T-helper 2 cell treated with Interferon-gamma antibody and Interleukin-4, amounts not matched to agents 5 μg/mL and 100 μg/mL, for 36 hours (primary cell): ENCODE data around the gene PEX14.
A peak's percentile ranks its signal among the peaks of the same experiment; 100 is the strongest.
"Not testable (repeated sequence)": the region's sequence is repeated elsewhere in the genome, so short reads cannot be mapped to it uniquely, and the experiment has no call there.

ENCODE experiments used
- DNase-seq: peaks from one replicate; pipeline ENCODE4 v3.0.0; 2021; ENCODE audit warnings: low spot score
- H3K27ac Mint-ChIP-seq: one replicate; pipeline ENCODE4 v1.8.0; 2021; ENCODE audit warnings: mild to moderate bottlenecking, mixed read lengths
- H3K27me3 Mint-ChIP-seq: one replicate; pipeline ENCODE4 v1.8.0; 2021; ENCODE audit warnings: low read depth, mixed read lengths
- H3K36me3 Mint-ChIP-seq: one replicate; pipeline ENCODE4 v1.8.0; 2021; ENCODE audit warnings: low read depth, mixed read lengths
- H3K4me1 Mint-ChIP-seq: one replicate; pipeline ENCODE4 v1.8.0; 2021; ENCODE audit warnings: low read depth, mixed read lengths
- H3K4me3 Mint-ChIP-seq: one replicate; pipeline ENCODE4 v1.8.0; 2022; ENCODE audit warnings: mild to moderate bottlenecking, moderate library complexity, mixed read lengths
- H3K9me3 Mint-ChIP-seq: one replicate; pipeline ENCODE4 v1.8.0; 2021; ENCODE audit warnings: mixed read lengths

Gene PEX14, protein sequence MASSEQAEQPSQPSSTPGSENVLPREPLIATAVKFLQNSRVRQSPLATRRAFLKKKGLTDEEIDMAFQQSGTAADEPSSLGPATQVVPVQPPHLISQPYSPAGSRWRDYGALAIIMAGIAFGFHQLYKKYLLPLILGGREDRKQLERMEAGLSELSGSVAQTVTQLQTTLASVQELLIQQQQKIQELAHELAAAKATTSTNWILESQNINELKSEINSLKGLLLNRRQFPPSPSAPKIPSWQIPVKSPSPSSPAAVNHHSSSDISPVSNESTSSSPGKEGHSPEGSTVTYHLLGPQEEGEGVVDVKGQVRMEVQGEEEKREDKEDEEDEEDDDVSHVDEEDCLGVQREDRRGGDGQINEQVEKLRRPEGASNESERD

GRCh38 chr1:10474613-10475507 lies at the start of gene PEX14:
PEX14 (plus strand) TSS chr1:10474950; CDS start chr1:10474967, 17 bp downstream.
- H3K27me3 Mint-ChIP-seq: no peaks in the 10 kb centered on the region
- peak within 1 kb of the TSS; percentile 89 for H3K27ac Mint-ChIP-seq
- peaks cover 2% of the 10 kb centered on the region for H3K36me3 Mint-ChIP-seq
- no peaks in the 10 kb centered on the region for H3K9me3 Mint-ChIP-seq
- DNase-seq: peak; percentile 88
- peaks cover 31% of the 10 kb centered on the region for H3K4me1 Mint-ChIP-seq
- peak within 1 kb of the TSS; percentile 93 for H3K4me3 Mint-ChIP-seq

- H3K27me3 Mint-ChIP-seq, H3K9me3 Mint-ChIP-seq, H3K27ac Mint-ChIP-seq, DNase-seq, H3K36me3 Mint-ChIP-seq, H3K4me3 Mint-ChIP-seq: not testable (repeated sequence)
- H3K4me1 Mint-ChIP-seq: peaks cover 12% of the 10 kb centered on the region
Measured at GRCh38 chr1:10425826-10426534, 48.8 kb upstream of the PEX14 start.

DNA sequence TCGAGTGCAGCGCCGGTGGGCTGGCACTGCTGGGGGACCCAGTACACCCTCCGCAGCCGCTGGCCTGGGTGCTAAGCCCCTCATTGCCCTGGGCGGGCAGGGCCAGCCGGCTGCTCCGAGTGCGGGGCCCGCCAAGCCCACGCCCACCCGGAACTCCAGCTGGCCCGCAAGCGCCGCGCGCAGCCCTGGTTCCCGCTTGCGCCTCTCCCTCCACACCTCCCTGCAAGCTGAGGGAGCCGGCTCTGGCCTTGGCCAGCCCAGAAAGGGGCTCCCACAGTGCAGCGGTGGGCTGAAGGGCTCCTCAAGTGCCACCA lies 48.3 kb upstream of the PEX14 start:
- H3K36me3 Mint-ChIP-seq, H3K27me3 Mint-ChIP-seq, H3K27ac Mint-ChIP-seq, DNase-seq, H3K4me3 Mint-ChIP-seq, H3K9me3 Mint-ChIP-seq: not testable (repeated sequence)
- peaks cover 17% of the 10 kb centered on the region for H3K4me1 Mint-ChIP-seq

- no peak overlapping the region for H3K27ac Mint-ChIP-seq
- H3K4me3 Mint-ChIP-seq: peak overlapping the region; percentile 94
- no peak for DNase-seq
- H3K27me3 Mint-ChIP-seq: no peaks in the 10 kb centered on the region
- H3K4me1 Mint-ChIP-seq: peaks cover 21% of the 10 kb centered on the region
- no peaks in the 10 kb centered on the region for H3K36me3 Mint-ChIP-seq
- H3K9me3 Mint-ChIP-seq: no peaks in the 10 kb centered on the region
Measured at GRCh38 chr1:10428984-10429383, 45.8 kb upstream of the PEX14 start.

DNA sequence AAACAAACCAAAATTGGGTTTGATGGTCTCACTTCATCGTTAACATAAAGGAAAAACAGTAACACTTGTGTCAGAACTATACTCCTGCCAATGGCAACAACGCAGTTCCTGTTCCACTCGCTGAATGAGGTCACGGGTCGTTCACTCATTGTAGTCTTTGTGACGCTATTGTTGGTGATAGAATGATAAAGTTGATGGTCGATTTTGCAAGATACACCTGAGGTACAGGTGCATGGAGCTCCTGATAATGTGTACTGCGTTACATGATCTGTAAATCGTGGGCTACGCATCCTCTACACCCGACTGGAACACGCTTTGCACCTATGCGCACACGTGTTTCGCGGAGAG lies 44.9 kb upstream of the PEX14 start:
- no peaks in the 10 kb centered on the region for H3K9me3 Mint-ChIP-seq
- peak; percentile 23 for DNase-seq
- H3K36me3 Mint-ChIP-seq: no peaks in the 10 kb centered on the region
- peak overlapping the region; percentile 93 for H3K27ac Mint-ChIP-seq
- peak overlapping the region; percentile 94 for H3K4me3 Mint-ChIP-seq
- peaks cover 21% of the 10 kb centered on the region for H3K4me1 Mint-ChIP-seq
- H3K27me3 Mint-ChIP-seq: no peaks in the 10 kb centered on the region

DNA sequence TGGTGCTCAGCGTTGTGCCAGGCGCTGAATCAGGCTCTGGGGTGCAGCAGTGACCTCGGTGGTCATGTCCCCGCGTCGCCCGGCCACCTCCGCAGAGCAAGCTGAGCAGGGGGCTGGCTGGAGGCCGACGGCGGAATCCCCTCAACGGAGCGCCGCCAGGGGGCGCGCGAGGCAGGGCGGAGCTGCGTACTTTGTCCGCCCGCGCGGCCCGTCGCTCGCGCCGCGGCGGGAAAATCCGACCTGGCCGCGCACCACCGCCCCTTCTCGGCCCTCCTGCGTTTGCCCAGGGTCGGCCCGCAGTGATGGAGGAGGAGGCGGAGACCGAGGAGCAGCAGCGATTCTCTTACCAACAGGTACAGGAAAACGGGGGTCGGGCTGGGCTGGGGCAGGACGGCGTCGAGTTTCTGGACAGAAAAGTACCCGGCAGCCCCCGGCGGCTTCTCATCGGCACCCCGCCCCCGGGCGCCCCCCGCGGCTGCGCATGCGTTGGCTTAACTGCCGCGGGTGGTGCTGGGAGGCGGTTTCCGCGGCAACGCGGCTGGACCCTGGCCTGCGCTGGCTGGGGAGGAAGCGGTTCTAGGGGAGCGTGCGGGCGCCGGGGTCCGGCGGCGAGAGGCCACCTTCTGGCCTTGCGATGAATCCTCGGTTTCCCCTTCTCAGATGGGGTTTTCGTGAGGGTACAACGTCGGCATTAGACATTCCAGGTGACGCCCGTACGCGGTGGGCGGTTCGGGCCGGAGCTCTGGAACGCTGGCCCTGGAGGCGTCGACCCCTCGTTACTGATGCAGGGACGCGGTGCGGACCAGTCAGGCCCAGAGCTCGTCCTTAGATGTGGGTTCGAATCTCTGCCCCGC lies 44.3 kb upstream of the PEX14 start, which contains the start of gene CENPS:
CENPS (plus strand) TSS at position 218 of the 854 bp plus-strand sequence; CDS start at position 303, 85 bp downstream.
- Mint-ChIP-seq H3K4me3 (peak within 1 kb of the TSS; percentile 94), H3K9me3 (no peaks in the 10 kb centered on the region), H3K36me3 (no peaks in the 10 kb centered on the region), H3K27me3 (no peaks in the 10 kb centered on the region), H3K4me1 (peaks cover 21% of the 10 kb centered on the region), H3K27ac (peak within 1 kb of the TSS; percentile 93)
- peak; percentile 88 for DNase-seq

DNA sequence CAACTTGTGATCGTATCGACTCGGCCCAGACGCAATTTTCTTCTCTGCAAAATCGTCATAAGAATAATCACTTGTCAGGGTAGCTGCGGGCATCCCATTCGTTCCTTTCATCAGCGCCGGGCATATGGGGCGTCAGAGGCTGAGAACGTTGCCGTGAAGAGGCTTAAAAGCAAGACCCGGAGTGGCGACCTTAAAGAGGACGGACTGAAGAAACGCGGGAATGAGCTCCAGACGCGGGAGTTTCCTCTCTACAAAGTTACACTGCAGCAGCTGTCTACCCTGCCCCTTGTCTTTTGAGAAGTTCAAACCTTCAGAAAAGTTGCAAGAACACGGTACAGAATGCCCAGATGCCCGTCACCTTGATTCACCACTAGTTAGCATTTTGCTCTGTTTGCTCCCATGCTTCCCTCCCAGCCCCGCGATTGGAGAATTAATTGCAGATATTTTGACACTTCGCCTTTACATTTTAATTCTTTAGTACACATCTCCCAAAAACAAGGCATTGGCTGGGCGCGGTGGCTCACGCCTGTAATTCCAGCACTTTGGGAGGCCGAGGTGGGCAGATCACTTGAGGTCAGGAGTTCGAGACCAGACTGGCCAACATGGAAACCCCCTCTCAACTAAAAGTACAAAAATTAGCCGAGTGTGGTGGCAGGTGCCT lies 43.5 kb upstream of the PEX14 start:
- DNase-seq: no peak
- Mint-ChIP-seq H3K9me3 (no peaks in the 10 kb centered on the region), H3K27me3 (no peaks in the 10 kb centered on the region), H3K4me1 (peaks cover 21% of the 10 kb centered on the region), H3K36me3 (no peaks in the 10 kb centered on the region), H3K4me3 (peak overlapping the region; percentile 94), H3K27ac (peak overlapping the region; percentile 68)

DNA sequence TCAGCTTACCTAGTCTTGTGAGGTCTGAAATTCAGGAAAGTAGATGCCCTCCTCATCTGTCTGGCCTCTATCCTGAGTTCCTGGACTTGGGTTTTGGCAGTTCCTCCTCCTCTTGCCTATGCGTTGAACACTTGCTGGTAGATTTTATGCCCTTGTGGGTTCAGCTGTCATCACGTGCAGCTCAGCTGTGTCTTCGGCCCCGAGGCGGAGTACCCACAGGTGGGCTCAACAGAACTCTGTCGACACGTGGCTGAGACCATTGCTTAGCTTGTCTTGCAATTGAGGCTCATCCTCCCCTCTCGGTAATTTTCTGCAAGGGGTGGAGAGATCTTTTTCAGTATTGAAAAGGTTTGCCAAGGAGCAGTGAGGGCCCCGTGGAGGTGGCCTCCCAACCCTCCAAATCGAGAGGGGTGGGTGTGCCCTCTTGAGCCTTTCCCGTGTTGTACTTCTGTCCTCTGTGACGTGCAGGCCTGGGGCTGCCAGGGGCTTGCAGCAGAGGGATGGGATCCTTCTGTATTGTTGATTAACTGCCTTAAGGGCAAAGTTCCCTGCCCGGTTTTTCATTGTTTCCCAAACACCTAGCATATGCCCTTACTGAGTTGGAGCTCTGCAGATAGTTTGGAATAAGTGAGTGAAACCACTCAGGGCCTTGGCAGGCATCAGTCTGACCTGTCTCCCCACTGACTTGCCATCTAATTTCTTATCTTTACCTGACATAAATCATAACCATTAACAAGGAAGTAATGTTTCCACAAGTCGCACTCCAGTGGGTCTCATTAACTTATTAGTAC lies 41.6 kb upstream of the PEX14 start:
- H3K27me3 Mint-ChIP-seq: no peaks in the 10 kb centered on the region
- H3K4me1 Mint-ChIP-seq: peaks cover 19% of the 10 kb centered on the region
- H3K27ac Mint-ChIP-seq: no peak overlapping the region
- H3K9me3 Mint-ChIP-seq: no peaks in the 10 kb centered on the region
- H3K4me3 Mint-ChIP-seq: no peak overlapping the region
- no peaks in the 10 kb centered on the region for H3K36me3 Mint-ChIP-seq
- DNase-seq: no peak

- Mint-ChIP-seq H3K27ac (no peak overlapping the region), H3K36me3 (no peaks in the 10 kb centered on the region), H3K27me3 (no peaks in the 10 kb centered on the region), H3K4me1 (peaks cover 17% of the 10 kb centered on the region), H3K4me3 (no peak overlapping the region), H3K9me3 (no peaks in the 10 kb centered on the region)
- no peak for DNase-seq
Measured at GRCh38 chr1:10433790-10434189, 41.0 kb upstream of the PEX14 start.

GRCh38 chr1:10434590-10434989 lies 40.2 kb upstream of the PEX14 start:
- DNase-seq: no peak
- Mint-ChIP-seq H3K4me3 (no peak overlapping the region), H3K9me3 (no peaks in the 10 kb centered on the region), H3K27ac (no peak overlapping the region), H3K4me1 (peaks cover 17% of the 10 kb centered on the region), H3K27me3 (no peaks in the 10 kb centered on the region), H3K36me3 (no peaks in the 10 kb centered on the region)

GRCh38 chr1:10437052-10437451 lies 37.7 kb upstream of the PEX14 start:
- no peak for DNase-seq
- no peak overlapping the region for H3K4me3 Mint-ChIP-seq
- H3K4me1 Mint-ChIP-seq: peaks cover 1% of the 10 kb centered on the region
- H3K27ac Mint-ChIP-seq: no peak overlapping the region
- no peaks in the 10 kb centered on the region for H3K27me3 Mint-ChIP-seq
- H3K9me3 Mint-ChIP-seq: no peaks in the 10 kb centered on the region
- H3K36me3 Mint-ChIP-seq: no peaks in the 10 kb centered on the region

DNA sequence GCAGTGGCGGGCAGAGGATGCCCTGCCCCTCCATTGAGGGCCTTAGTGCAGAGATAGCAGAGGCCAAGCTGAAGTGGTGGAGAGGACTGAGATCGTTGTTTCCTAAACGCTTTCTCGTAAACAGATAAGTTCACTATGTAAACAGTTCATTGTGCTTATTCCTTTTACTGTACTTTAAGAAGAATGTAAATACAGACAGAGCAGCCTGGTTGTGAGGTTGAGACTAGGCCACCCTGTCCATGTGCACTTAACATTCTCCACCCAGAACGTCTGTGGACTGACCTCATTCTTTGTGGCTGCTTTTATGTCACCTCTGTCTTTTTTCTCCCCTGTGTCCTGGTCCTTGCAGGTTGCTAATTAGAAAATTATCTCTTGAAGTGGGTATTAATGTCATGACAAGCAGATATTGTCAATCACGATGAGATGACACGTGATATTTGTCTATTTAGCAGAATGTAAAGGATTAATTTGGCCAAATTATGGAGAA lies 36.0 kb upstream of the PEX14 start:
- DNase-seq: no peak
- Mint-ChIP-seq H3K27ac (no peak overlapping the region), H3K36me3 (no peaks in the 10 kb centered on the region), H3K4me3 (no peak overlapping the region), H3K27me3 (no peaks in the 10 kb centered on the region), H3K4me1 (no peaks in the 10 kb centered on the region), H3K9me3 (no peaks in the 10 kb centered on the region)
